GM19238 (cell line): ENCODE results near the gene CACNA2D2.
A peak's percentile ranks its signal among the peaks of the same experiment; 100 is the strongest.

Source experiments
- DNase-seq: peaks from one replicate; pipeline ENCODE4 v3.0.0; 2011; ENCODE audit warnings: low spot score; ENCODE audit not compliant: insufficient read length

Gene CACNA2D2

GRCh38 chr3:50350527-50351322, 152.7 kb downstream of the CACNA2D2 start, which contains the start of the genes CYB561D2 and NPRL2:
Gene CYB561D2 (plus strand): TSS chr3:50350862. CDS start chr3:50351434, 572 bp downstream.
Gene NPRL2 (minus strand): TSS chr3:50350775. CDS start chr3:50350652, 123 bp downstream.
- DNase-seq: peak; percentile 99

- no peak for DNase-seq
These were observed 153.3 kb downstream of the CACNA2D2 start for GRCh38 chr3:50350213-50350526.

GRCh38 chr3:50347187-50347813, 156.1 kb downstream of the CACNA2D2 start:
- no peak for DNase-seq

GRCh38 chr3:50345586-50346234, 157.7 kb downstream of the CACNA2D2 start, which contains the start of gene ZMYND10:
Gene ZMYND10 (minus strand): TSS chr3:50345732. CDS start chr3:50345579, 153 bp downstream.
- DNase-seq: peak; percentile 72

- no peak for DNase-seq
These were observed 158.4 kb downstream of the CACNA2D2 start for GRCh38 chr3:50345008-50345407.

GRCh38 chr3:50342813-50343633, 160.4 kb downstream of the CACNA2D2 start:
- no peak for DNase-seq

GRCh38 chr3:50341996-50342650, 161.3 kb downstream of the CACNA2D2 start:
- no peak for DNase-seq

- no peak for DNase-seq
These were observed 161.9 kb downstream of the CACNA2D2 start for GRCh38 chr3:50341537-50341936.

GRCh38 chr3:50340448-50341329, 162.7 kb downstream of the CACNA2D2 start, which contains the start of gene RASSF1:
Gene RASSF1 (minus strand): TSS chr3:50340836. CDS start chr3:50340805, 31 bp downstream.
- peak; percentile 80 for DNase-seq

- no peak for DNase-seq
These were observed 163.3 kb downstream of the CACNA2D2 start for GRCh38 chr3:50340147-50340447.

GRCh38 chr3:50339485-50340146, 163.8 kb downstream of the CACNA2D2 start:
- no peak for DNase-seq

GRCh38 chr3:50338965-50339364, 164.5 kb downstream of the CACNA2D2 start:
- no peak for DNase-seq

GRCh38 chr3:50337175-50337861, 166.1 kb downstream of the CACNA2D2 start:
- peak; percentile 96 for DNase-seq

GRCh38 chr3:50336452-50337174, 166.8 kb downstream of the CACNA2D2 start:
- DNase-seq: no peak

GRCh38 chr3:50334339-50335075, 168.9 kb downstream of the CACNA2D2 start:
- no peak for DNase-seq

GRCh38 chr3:50333744-50334328, 169.6 kb downstream of the CACNA2D2 start:
- DNase-seq: no peak

- DNase-seq: no peak
These were observed 172.0 kb downstream of the CACNA2D2 start for GRCh38 chr3:50331364-50331907.
